Left lobe of liver (tissue), 2 donors: ENCODE measurements around the gene FBN2. TPM values are rescaled to one million over a fixed set of nuclear protein-coding genes. Genes with fewer than 3 reads are reported as not detected.

ENCODE experiments used
- ATAC-seq: fragments of 200-7000 bp; cut with Tn5 transposase; one replicate; pipeline ENCODE4 v1.9.1; 2020; ENCODE audit warnings: mild to moderate bottlenecking, moderate library complexity
- DNase-seq: peaks from one replicate; pipeline ENCODE4 v3.0.0-alpha.2; 2020; ENCODE audit warnings: low spot score
- total RNA-seq: library from RNA; stranded (reverse); gene quantifications from one replicate; pipeline ENCODE4 v1.2.1, GENCODE V29; 2021
- donor health status: DM: no; HTN: no; CAD: no; lungs with moderate emphysema.
- donor health status: DM: no; HTN: yes; CAD: no.

FBN2 gene
- total RNA-seq, 1 donor from 2014 or later: 0.73 TPM

- DNase-seq: no peak
- ATAC-seq: no peak
These were observed 278.4 kb downstream of the FBN2 start for GRCh38 chr5:128259607-128260021.

GRCh38 chr5:128258372-128258771 lies 279.7 kb downstream of the FBN2 start:
- ATAC-seq: no peak

GRCh38 chr5:128257076-128257475 lies 281.0 kb downstream of the FBN2 start:
- no peak for DNase-seq

More at GRCh38 chr5:128258372-128258771, 279.7 kb downstream of the FBN2 start:
- DNase-seq: no peak

GRCh38 chr5:128254789-128255188 lies 283.3 kb downstream of the FBN2 start:
- DNase-seq: no peak
- ATAC-seq: no peak

More at GRCh38 chr5:128257076-128257475, 281.0 kb downstream of the FBN2 start:
- no peak for ATAC-seq

GRCh38 chr5:128253880-128254279 lies 284.2 kb downstream of the FBN2 start:
- no peak for ATAC-seq
- DNase-seq: no peak

GRCh38 chr5:128253161-128253560 lies 284.9 kb downstream of the FBN2 start:
- no peak for ATAC-seq
- no peak for DNase-seq

- DNase-seq: no peak
- no peak for ATAC-seq
These were observed 285.3 kb downstream of the FBN2 start for GRCh38 chr5:128252756-128253155.

GRCh38 chr5:128252196-128252595 lies 285.8 kb downstream of the FBN2 start:
- no peak for DNase-seq
- no peak for ATAC-seq

- no peak for DNase-seq
- ATAC-seq: no peak
These were observed 292.1 kb downstream of the FBN2 start for GRCh38 chr5:128245974-128246373.

GRCh38 chr5:128243958-128244582 lies 294.0 kb downstream of the FBN2 start:
- no peak for ATAC-seq
- no peak for DNase-seq

- ATAC-seq: no peak
- DNase-seq: no peak
These were observed 296.9 kb downstream of the FBN2 start for GRCh38 chr5:128241051-128241695.

- no peak for DNase-seq
- ATAC-seq: no peak
These were observed 300.5 kb downstream of the FBN2 start for GRCh38 chr5:128237546-128237945.

GRCh38 chr5:128237000-128237399 lies 301.0 kb downstream of the FBN2 start:
- DNase-seq (no peak), ATAC-seq (no peak)

- DNase-seq (no peak), ATAC-seq (no peak)
These were observed 301.7 kb downstream of the FBN2 start for GRCh38 chr5:128236334-128236733.

- no peak for ATAC-seq
These were observed 303.0 kb downstream of the FBN2 start for GRCh38 chr5:128234928-128235641.

GRCh38 chr5:128228521-128228920 lies 309.5 kb downstream of the FBN2 start:
- ATAC-seq: no peak

More at GRCh38 chr5:128234928-128235641, 303.0 kb downstream of the FBN2 start:
- no peak for DNase-seq

GRCh38 chr5:128228008-128228407 lies 310.0 kb downstream of the FBN2 start:
- no peak for ATAC-seq
- DNase-seq: no peak

More at GRCh38 chr5:128228521-128228920, 309.5 kb downstream of the FBN2 start:
- DNase-seq: no peak

- DNase-seq (no peak), ATAC-seq (no peak)
These were observed 312.6 kb downstream of the FBN2 start for GRCh38 chr5:128225245-128226030.

- DNase-seq (no peak), ATAC-seq (no peak)
These were observed 313.7 kb downstream of the FBN2 start for GRCh38 chr5:128224336-128224735.

GRCh38 chr5:128220841-128221240 lies 317.2 kb downstream of the FBN2 start:
- DNase-seq (no peak), ATAC-seq (no peak)
